GM12875 (cell line): ENCODE data around the gene MEF2D.

ENCODE experiments used
- H3K4me3 ChIP-seq: one replicate; pipeline ENCODE4 v1.5.1; 2011; ENCODE audit warnings: low read depth, low read length, control low read depth
- TF ChIP-seq, protein P1 (sequence below): IDR thresholded peaks from 2 replicates; pipeline ENCODE4 v1.5.1; 2011; ENCODE audit warnings: low read depth, mild to moderate bottlenecking, control low read depth, inconsistent platforms, low read length, moderate library complexity, borderline replicate concordance; ENCODE audit not compliant: insufficient read depth

The MEF2D gene

DNA sequence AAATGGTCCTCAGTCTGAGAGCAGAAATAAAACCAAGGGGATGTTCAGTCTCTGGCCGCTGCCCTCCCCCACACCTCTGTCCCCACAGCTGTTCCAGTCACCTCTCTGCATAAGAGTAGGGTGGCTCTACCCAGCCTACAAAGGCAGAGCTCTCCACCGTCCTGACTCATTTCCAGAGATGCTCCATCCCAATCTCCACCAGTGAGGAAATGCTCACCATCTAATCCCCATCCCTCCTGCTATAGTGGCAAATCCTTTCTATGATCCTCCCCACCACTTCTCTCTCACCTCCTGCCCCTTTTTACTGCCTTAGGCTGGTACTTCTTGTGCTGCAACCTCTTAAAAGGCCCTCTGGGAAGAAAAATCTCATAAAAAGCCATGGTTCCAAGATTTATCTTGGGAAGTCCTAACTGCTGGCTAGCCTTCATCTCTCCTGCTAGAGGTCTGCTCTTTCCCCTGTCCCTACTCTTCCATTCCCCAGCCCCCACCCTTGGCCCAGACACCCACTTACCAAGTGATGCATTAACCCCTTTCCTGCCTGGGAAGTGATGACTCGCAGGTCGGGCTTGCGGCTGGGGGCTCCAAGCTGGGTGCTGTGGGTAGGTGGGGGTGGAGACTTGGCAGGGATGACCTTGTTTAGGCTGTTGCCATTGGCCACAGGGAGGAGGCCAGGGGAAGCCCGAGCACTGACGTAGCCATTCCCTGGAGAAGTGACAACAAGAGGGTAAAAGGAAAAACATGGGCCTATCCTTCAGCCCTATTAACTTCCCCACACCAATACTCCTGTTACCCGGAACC lies 23.9 kb downstream of the MEF2D start:
- TF ChIP-seq, protein P1, sequence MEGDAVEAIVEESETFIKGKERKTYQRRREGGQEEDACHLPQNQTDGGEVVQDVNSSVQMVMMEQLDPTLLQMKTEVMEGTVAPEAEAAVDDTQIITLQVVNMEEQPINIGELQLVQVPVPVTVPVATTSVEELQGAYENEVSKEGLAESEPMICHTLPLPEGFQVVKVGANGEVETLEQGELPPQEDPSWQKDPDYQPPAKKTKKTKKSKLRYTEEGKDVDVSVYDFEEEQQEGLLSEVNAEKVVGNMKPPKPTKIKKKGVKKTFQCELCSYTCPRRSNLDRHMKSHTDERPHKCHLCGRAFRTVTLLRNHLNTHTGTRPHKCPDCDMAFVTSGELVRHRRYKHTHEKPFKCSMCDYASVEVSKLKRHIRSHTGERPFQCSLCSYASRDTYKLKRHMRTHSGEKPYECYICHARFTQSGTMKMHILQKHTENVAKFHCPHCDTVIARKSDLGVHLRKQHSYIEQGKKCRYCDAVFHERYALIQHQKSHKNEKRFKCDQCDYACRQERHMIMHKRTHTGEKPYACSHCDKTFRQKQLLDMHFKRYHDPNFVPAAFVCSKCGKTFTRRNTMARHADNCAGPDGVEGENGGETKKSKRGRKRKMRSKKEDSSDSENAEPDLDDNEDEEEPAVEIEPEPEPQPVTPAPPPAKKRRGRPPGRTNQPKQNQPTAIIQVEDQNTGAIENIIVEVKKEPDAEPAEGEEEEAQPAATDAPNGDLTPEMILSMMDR, result no peak
- H3K4me3 ChIP-seq, result no peak overlapping the region

DNA sequence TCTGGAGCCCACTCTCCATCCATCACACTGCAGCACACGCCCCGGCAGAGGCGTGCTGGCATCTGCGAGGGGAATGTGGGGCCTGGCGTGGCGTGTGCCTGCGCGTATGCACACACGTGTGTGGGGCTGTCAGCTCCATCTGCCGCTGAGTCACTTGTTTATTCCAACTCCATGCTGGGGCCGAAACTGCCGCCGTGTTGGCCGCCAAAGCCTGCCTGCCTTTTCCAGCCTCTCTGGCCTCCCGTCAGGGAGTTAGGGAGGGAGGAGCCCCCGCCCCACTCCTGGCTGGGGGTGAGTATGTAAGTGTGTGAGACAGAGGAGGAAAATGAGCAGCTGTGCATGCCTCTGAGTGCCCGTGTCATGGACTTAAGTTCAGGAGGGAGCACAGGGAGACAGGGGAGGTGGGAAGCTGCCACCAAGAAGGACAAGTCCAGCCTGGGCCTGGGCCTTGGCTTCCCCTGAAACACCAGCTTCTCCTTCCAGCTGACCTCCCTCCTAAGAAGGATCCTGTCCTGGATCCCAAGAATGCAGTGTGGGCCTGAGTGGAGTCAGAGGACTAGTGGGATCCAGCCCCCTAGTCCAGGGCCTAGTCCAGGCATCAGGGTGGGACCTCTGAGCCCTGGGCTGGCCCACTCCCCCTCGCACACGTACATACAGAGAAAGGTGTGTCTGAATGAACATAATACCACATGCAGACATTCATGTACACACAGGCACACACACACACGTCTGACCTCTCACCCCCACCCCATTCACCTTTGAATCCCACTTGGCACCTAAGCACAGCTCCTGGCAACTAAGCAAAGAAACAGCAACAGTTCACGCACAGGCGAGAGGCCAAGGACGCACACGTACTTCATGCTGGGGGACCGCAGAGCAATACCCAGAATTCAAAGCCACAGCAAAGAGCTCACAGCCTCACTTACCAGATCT lies 24.7 kb downstream of the MEF2D start:
- TF ChIP-seq, protein P1, result no peak
- H3K4me3 ChIP-seq, result no peak overlapping the region

DNA sequence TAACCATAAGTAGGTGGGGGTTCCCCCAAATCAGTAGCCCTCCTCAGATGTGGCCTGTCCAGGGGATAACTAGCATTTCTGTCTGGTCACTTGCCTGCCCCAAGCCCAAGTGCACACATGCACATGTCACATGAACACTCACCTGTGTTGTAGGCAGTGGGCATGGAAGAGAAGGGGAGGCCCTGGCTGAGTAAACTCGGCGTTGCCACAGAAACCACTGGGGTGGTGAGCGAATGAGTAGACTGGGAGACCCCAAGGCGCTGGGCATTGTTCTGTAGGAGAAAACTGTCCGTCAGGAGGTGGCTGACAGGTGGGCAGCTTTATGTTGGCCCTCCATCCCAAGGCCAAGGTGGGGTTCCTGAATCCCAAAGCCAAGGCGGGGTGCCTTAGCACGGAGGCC lies 25.6 kb downstream of the MEF2D start:
- no peak overlapping the region for H3K4me3 ChIP-seq
- TF ChIP-seq, protein P1, result no peak

DNA sequence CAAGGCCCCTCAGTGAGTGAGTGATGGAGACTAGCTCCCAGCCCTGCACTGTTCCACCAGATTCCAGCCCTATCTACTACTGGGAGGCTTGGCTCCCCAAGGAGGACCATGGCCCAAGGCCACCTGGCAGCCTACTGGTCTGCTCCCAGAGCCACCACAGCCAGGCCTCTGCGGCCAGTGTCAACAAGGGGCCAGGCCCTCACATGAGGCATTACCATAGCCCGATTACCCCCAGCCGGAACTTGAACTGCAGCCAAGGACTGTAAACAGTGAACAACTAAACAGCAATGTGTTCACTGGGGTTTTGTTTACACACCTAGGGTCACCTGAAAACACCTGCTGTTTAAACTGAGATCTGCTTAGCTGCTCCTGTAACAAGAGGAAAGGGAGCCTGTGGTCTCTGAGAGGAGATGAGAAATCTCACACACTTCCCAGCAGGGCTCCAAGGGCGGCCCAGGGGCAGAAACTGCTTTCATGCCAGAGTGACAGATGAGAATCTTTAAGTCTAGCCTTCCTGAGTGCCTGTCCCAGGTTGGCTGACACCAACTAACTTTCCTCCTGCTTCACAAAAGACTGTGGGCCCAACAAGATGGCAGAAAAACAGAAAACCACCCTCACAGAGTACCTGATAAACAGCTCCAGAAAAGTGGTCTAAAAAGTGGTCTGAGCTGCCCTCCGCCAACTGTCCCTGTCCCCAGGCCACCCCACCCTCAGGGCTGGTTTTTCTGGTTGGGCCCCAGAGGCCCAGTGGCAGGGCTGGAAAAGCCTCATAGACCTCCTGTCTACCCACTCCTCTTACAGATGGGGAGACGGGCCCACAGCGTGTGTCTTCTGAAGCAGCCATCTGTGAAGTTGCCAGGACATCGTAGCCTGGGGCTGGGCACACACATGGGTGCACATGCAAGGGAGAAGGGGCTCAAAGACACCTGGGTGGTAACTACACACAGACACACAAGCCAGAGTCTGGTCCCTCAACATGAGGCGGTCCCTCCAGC lies 28.8 kb downstream of the MEF2D start:
- H3K4me3 ChIP-seq, result no peak overlapping the region
- TF ChIP-seq, protein P1, result no peak

DNA sequence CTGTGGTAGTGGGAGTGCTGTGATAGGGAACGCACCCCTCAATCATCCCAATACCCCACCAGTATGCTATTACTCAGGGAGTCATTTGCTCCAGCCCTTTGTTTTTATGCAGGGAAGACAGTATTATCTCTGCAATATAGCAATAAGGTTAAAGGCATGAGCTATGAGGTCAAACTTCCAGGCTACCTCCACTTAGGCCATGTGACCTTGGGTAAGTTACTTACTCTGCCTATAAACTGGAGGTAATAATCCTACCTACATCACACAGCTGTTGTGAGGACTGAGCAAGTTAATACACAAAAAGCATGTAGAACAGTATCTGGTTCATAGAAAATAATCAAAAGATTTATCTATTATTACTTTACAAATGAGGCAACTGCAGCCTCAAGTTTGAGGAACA lies 30.1 kb downstream of the MEF2D start:
- TF ChIP-seq, protein P1, result no peak
- H3K4me3 ChIP-seq, result no peak overlapping the region

DNA sequence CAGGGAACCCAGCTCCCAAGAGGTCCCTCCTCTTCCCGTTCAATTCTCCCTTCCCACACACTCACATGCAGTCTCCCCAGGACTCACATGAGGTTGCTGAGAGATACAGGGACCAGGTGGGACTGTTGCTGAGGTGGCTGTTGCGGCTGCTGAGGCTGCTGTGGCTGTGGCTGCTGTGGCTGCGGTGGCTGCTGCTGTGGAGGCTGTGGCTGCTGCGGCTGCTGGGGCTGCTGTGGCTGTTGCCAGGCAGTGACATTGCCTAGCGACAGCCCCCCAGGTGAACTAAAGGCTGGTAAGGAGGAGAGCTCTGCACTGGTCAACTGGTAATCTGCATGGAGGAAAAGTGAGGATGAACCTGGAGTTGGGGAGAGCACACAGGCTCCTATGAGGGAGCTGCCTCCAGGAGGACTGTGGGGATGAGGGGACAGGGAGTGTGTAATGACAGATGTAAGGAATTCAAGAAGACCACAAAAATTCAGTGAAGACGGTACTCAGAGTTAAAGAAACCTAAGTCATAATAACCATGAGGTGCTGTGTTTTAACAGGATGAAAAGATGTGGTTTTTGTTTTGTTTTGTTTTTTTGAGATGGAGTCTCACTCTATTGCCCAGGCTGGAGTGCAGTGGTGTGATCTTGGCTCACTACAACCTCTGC lies 31.8 kb downstream of the MEF2D start:
- TF ChIP-seq, protein P1, result no peak
- no peak overlapping the region for H3K4me3 ChIP-seq
